ENCODE measurements around the gene MMP17.
A peak's percentile ranks its signal among the peaks of the same experiment; 100 is the strongest.
"Not testable (repeated sequence)": the region's sequence is repeated elsewhere in the genome, so short reads cannot be mapped to it uniquely, and the experiment has no call there.

Gene MMP17

DNA sequence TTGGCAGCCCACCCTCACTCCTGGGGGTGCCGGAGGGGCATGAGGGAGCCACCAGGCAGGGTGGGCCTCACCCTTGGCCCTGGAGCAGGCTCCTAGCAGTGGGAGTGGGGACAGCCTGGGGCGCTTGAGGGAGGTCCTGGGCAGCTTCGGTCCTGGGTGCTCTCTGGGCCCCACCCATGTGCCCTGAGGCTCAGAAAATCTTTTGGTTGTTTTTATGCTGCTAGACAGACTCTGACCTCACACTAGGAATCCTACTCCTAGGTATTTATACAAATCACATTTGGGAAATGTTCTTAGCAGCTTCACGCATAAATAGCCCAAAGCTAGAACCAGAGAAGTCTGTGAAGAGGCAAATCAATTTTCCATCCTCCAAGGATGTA, 55.3 kb downstream of the MMP17 start:
- no peak for DNase-seq (ENCODE audit: low spot score)
- TF ChIP-seq, protein P1, sequence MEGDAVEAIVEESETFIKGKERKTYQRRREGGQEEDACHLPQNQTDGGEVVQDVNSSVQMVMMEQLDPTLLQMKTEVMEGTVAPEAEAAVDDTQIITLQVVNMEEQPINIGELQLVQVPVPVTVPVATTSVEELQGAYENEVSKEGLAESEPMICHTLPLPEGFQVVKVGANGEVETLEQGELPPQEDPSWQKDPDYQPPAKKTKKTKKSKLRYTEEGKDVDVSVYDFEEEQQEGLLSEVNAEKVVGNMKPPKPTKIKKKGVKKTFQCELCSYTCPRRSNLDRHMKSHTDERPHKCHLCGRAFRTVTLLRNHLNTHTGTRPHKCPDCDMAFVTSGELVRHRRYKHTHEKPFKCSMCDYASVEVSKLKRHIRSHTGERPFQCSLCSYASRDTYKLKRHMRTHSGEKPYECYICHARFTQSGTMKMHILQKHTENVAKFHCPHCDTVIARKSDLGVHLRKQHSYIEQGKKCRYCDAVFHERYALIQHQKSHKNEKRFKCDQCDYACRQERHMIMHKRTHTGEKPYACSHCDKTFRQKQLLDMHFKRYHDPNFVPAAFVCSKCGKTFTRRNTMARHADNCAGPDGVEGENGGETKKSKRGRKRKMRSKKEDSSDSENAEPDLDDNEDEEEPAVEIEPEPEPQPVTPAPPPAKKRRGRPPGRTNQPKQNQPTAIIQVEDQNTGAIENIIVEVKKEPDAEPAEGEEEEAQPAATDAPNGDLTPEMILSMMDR (IDR thresholded peaks at IDR 0.05; ENCODE audit: extremely low read depth, insufficient read depth, missing control alignments): no peak
- in situ Hi-C loops (cut with MboI; ENCODE audit: low pct_unique_long_range_greater_than_20kb, low sequenced_read_pairs, unreplicated experiment): no loop called here

DNA sequence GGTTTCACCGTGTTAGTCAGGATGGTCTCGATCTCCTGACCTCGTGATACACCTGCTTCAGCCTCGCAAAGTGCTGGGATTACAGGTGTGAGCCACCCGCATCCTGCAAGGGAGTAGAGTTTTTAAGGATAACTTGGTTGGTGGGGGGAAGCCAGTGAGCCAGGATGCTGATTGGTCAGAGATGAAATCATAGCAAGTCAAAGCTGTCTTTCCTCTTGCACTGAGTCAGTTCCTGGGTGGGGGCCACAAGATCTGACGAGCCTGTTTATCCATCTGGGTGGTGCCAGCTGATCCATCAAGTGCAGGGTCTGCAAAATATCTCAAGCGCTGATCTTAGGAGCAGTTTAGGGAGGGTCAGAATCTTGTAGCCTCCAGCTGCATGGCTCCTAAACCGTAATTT, 56.9 kb downstream of the MMP17 start:
- in situ Hi-C loops (cut with MboI; ENCODE audit: low pct_unique_long_range_greater_than_20kb, low sequenced_read_pairs, unreplicated experiment); DNase-seq (ENCODE audit: low spot score): not testable (repeated sequence)

DNA sequence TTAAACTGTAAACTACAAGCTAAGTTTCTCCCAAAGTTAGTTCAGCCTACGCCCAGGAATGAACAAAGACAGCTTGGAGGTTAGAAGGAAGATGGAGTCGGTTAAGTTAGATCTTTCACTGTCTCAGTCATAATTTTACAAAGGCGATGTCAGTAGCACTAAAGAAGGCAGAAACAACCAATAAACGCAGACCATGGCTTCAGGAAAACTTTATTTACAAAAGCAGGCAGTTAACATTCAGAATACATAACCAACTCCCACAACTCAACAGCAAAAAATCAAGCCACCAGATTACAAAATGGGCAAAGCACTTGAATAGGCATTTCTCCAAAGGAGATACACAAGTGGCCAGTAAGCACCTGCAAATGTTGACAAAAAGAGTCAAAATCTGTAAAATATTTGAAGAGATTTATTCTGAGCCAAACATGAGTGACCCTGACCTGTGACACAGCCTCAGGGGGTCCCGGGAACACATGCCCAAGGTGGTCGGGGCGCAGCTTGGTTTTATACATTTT, 57.4 kb downstream of the MMP17 start:
- in situ Hi-C loops (cut with MboI; ENCODE audit: low pct_unique_long_range_greater_than_20kb, low sequenced_read_pairs, unreplicated experiment): no loop called here
- TF ChIP-seq, protein P1 (IDR thresholded peaks at IDR 0.05; ENCODE audit: extremely low read depth, insufficient read depth, missing control alignments): no peak
- no peak for DNase-seq (ENCODE audit: low spot score)

DNA sequence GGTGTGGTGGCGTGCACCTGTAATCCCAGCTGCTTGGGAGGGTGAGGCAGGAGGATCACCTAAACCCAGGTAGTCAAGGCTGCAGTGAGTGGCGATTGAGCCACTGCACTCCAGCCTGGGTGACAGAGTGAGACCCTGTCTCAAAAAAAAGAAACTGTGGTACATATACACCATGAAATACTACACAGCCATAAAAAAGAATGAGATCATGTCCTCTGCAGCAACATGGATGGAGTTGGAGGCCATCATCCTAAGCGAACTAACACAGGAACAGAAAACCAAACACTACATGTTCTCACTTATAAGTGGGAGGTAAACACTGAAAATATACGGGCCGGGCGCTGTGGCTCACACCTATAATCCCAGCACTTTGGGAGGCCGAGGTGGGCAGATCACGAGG, 63.5 kb downstream of the MMP17 start:
- in situ Hi-C loops (cut with MboI; ENCODE audit: low pct_unique_long_range_greater_than_20kb, low sequenced_read_pairs, unreplicated experiment); DNase-seq (ENCODE audit: low spot score): not testable (repeated sequence)

DNA sequence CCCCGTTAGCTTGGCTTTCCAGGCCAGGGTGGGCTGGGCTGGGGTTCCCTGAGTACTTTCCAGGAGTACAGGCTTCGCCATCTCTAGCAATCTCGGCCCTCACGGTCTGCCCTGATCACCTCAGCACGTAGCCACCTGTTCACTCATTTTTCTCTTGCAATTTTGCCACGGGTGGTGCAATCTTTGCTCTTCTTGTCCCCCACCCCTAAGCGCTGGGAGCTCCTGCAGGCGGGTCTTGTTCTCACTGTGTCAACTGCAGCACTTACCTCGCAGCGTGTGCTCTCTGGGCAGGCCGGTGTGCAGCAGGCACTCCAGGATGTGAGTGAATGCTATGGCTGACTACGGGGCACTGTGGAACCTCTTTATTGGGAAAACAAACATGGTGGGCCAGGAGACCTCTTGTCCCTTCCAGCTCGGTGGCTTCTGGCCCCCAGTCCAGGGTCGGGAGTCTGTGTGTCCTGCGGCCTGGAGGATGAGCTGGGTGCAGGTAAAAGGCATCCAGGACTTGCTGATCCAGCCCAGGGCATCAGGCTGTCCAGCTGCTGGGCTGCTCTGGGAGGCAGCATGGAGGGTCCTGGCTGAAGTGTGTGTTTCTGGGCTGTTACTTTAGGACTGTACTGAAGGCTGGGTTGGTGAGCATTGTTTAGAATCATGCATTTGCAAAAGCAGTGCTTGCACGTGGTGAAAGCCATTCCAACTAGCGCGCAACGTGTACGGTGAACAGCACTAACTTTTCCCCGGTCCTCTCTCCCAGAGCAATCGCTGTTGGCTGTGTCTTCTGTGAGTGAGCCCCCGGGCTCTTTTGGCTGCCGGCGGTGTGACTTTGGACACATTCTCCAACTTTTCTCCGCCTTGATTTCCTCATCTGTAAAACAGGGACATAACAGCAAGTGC, 64.8 kb downstream of the MMP17 start:
- in situ Hi-C loops (cut with MboI; ENCODE audit: low pct_unique_long_range_greater_than_20kb, low sequenced_read_pairs, unreplicated experiment): no loop called here
- no peak for DNase-seq (ENCODE audit: low spot score)
- TF ChIP-seq, protein P1 (IDR thresholded peaks at IDR 0.05; ENCODE audit: extremely low read depth, insufficient read depth, missing control alignments): no peak

DNA sequence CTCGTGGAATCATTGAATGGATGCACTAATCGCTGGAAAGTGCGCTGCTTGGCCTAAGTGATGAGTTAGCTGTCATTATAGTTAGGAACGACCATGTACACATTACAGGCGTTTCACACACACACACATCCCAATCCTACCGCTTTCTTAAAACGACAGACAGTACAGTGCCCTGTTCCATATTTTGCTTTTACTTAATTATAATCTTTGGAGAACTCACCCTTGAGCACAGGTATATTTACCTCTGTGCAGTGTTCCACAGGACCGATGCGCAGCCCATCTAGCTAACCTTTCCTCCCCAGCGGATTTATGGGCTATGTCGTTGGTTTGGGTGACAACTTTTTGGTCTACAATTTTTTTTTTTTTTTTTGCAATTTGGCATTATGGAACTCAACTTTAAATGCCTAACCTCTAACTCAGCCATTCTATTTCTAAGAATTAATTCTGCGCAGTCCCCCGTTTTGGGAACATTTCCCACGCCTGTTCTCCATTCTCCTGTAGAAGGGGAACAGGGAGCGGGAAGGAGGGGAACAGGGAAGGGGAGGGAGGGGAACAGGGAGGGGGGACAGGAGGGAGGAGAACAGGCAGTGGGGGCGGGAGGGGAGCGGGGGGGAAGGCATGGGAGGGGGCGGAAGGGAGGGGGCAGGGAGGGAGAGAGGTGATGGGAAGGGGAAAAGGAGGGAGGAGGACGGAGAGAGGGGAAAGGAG, 65.6 kb downstream of the MMP17 start:
- DNase-seq (ENCODE audit: low spot score): no peak
- in situ Hi-C loops (cut with MboI; ENCODE audit: low pct_unique_long_range_greater_than_20kb, low sequenced_read_pairs, unreplicated experiment): no loop called here
- TF ChIP-seq, protein P1 (IDR thresholded peaks at IDR 0.05; ENCODE audit: extremely low read depth, insufficient read depth, missing control alignments): no peak

DNA sequence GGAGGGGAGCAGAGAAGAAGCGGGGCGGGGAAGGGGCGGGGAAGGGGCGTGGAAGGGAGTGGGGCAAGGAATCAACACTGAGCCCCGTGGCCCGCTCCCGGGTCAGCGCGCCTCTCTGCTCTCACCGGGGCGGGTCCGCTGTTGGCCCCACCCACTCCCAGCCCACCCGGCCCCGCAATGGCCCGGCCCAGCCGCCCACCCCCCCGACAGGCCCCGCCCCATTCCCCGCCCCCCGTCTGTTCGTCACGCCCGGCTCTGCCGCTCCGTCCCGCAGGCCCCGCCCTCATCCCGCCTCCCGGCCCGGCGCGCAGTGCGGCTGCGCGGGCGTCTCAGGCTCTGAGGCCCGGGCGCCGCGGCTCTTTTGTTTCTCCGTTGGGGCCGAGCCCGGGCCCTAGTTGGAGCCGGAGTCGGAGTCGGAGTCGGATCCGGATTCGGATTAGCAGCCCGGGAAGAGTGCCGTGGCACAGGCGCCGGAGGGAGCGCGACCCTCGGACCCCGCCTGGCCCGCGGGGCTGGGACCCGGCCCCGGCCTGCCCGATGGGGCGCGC, 66.2 kb downstream of the MMP17 start, which contains the start of gene ULK1:
Gene ULK1 (plus strand): TSS at position 310 of the 548 bp plus-strand sequence. CDS start 380 bp downstream, outside the sequence.
- TF ChIP-seq, protein P1 (IDR thresholded peaks at IDR 0.05; ENCODE audit: extremely low read depth, insufficient read depth, missing control alignments): no peak
- in situ Hi-C loops (cut with MboI; ENCODE audit: low pct_unique_long_range_greater_than_20kb, low sequenced_read_pairs, unreplicated experiment): no loop called here
- DNase-seq (ENCODE audit: low spot score): peak; percentile 100
